Measurements from ENCODE around the gene ZCCHC4.
"Not testable (repeated sequence)": the region's sequence is repeated elsewhere in the genome, so short reads cannot be mapped to it uniquely, and the experiment has no call there.

The ZCCHC4 gene

DNA sequence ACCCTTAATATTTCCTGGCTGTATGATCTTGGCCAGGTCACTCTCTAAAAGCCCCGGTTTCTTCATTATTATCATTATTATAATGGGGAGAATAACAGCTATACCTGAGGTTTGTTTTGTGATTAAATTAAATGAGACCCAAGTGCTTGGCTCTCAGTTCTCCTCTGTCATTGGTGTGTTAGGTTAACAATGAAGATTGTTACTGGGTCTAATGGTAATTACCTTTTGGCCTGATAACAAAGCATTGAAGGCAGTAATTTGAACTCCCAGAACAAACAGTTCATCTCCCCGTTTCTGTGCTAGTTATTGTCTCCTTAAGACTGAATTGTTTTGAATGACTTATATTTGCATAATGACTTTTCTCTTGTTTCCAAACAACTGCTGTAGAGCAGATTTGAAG lies 57.7 kb downstream of the ZCCHC4 start:
- TF ChIP-seq, protein P1, sequence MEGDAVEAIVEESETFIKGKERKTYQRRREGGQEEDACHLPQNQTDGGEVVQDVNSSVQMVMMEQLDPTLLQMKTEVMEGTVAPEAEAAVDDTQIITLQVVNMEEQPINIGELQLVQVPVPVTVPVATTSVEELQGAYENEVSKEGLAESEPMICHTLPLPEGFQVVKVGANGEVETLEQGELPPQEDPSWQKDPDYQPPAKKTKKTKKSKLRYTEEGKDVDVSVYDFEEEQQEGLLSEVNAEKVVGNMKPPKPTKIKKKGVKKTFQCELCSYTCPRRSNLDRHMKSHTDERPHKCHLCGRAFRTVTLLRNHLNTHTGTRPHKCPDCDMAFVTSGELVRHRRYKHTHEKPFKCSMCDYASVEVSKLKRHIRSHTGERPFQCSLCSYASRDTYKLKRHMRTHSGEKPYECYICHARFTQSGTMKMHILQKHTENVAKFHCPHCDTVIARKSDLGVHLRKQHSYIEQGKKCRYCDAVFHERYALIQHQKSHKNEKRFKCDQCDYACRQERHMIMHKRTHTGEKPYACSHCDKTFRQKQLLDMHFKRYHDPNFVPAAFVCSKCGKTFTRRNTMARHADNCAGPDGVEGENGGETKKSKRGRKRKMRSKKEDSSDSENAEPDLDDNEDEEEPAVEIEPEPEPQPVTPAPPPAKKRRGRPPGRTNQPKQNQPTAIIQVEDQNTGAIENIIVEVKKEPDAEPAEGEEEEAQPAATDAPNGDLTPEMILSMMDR (conservative IDR thresholded peaks at IDR 0.05; ENCODE audit: low read depth, low read length) = no peak
- Histone ChIP-seq H4K20me1 (ENCODE audit: insufficient read depth) (no peaks in the 10 kb centered on the region), H3K9ac (no peak overlapping the region), H3K4me2 (no peak overlapping the region), H2AFZ (ENCODE audit: low read depth) (no peak overlapping the region), H3K27me3 (ENCODE audit: insufficient read depth, low read depth) (no peaks in the 10 kb centered on the region), H3K4me3 (IDR thresholded peaks at IDR 0.05; ENCODE audit: insufficient read depth, low read depth, low read length) (no peak overlapping the region), H3K36me3 (ENCODE audit: insufficient read depth) (no peaks in the 10 kb centered on the region), H3K79me2 (ENCODE audit: insufficient read depth, low read depth) (no peaks in the 10 kb centered on the region), H3K27ac (no peak overlapping the region), H3K4me1 (ENCODE audit: low read depth, poor library complexity, severe bottlenecking) (no peaks in the 10 kb centered on the region)

DNA sequence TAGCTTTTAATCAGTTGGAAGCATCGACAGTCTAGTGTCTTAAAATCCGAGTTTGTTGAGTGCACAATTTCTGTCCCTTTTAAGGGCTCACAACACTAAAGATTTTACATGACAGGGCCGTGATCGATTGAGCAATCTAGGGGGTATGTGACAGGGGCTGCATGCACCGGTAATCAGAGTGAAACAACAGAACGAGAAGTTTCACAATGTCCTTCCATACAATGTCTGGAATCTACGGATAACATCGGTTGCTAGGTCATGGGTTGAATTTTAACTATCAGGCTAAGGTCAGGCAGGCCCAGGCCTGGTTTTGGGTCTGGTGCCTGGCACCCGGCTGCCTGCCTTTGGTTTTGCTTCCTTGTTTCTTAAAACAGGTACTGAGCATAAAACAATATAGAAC lies 60.0 kb downstream of the ZCCHC4 start:
- H3K4me3 ChIP-seq (IDR thresholded peaks at IDR 0.05; ENCODE audit: insufficient read depth, low read depth, low read length); H4K20me1 ChIP-seq (ENCODE audit: insufficient read depth); H3K27me3 ChIP-seq (ENCODE audit: insufficient read depth, low read depth); H3K36me3 ChIP-seq (ENCODE audit: insufficient read depth); H3K4me2 ChIP-seq; H3K27ac ChIP-seq; H3K79me2 ChIP-seq (ENCODE audit: insufficient read depth, low read depth); H3K4me1 ChIP-seq (ENCODE audit: low read depth, poor library complexity, severe bottlenecking); H2AFZ ChIP-seq (ENCODE audit: low read depth); H3K9ac ChIP-seq: not testable (repeated sequence)

DNA sequence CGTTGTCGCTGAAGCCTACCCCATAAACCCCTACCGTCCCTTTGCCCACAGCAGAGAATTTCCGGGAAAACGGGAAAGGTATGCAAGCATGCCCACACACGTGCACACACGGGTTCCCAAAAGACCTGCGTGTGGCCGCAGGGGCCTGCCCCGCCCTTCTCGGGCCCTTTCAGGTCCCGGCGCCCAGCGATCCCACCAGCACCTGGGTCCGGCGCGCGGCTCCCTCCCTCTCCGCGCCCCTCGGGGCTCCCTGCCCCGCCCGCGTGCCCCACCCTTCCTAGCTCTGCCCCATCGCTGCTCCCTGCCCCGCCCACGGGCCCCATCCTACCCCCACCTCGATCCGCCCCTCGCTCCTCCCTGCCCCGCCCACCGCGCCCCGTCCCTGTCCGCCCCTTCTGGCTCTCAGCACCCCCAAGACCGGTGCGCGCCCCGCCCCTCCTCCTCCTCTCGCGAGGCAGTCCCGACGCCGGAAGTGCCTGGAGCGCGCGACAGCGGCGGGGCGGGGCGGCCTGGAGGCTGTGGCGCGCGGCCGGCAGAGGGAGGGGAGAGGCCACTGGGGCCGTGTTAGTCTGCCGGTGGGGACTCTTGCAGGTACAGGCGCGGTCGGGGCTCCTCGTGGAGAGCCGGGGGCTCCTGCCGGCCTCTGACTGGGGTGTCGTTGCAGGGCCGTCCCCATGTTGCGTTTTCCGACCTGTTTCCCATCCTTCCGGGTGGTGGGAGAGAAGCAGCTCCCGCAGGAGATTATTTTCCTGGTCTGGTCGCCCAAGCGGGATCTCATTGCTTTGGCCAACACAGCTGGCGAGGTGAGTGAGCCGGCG lies 64.4 kb downstream of the ZCCHC4 start, which contains the start of gene ANAPC4:
TSS of gene ANAPC4 (plus strand) at position 510 of the 818 bp plus-strand sequence. CDS start at position 675, 165 bp downstream.
- Histone ChIP-seq H3K27ac (peak within 1 kb of the TSS; percentile 26; the same call in 1 of the 2 replicates), H3K4me1 (ENCODE audit: low read depth, poor library complexity, severe bottlenecking) (no peaks in the 10 kb centered on the region), H3K36me3 (ENCODE audit: insufficient read depth) (no peaks in the 10 kb centered on the region), H3K4me3 (IDR thresholded peaks at IDR 0.05; ENCODE audit: insufficient read depth, low read depth, low read length) (no peak within 1 kb of the TSS), H2AFZ (ENCODE audit: low read depth) (peak within 1 kb of the TSS; percentile 64), H3K79me2 (ENCODE audit: insufficient read depth, low read depth) (peaks cover 12% of the 10 kb centered on the region; the same call in 1 of the 2 replicates), H4K20me1 (ENCODE audit: insufficient read depth) (no peaks in the 10 kb centered on the region), H3K4me2 (peak within 1 kb of the TSS; percentile 73), H3K9ac (peak within 1 kb of the TSS; percentile 61; the same call in 1 of the 2 replicates), H3K27me3 (ENCODE audit: insufficient read depth, low read depth) (no peaks in the 10 kb centered on the region)
- TF ChIP-seq, protein P1 (conservative IDR thresholded peaks at IDR 0.05; ENCODE audit: low read depth, low read length) = no peak

DNA sequence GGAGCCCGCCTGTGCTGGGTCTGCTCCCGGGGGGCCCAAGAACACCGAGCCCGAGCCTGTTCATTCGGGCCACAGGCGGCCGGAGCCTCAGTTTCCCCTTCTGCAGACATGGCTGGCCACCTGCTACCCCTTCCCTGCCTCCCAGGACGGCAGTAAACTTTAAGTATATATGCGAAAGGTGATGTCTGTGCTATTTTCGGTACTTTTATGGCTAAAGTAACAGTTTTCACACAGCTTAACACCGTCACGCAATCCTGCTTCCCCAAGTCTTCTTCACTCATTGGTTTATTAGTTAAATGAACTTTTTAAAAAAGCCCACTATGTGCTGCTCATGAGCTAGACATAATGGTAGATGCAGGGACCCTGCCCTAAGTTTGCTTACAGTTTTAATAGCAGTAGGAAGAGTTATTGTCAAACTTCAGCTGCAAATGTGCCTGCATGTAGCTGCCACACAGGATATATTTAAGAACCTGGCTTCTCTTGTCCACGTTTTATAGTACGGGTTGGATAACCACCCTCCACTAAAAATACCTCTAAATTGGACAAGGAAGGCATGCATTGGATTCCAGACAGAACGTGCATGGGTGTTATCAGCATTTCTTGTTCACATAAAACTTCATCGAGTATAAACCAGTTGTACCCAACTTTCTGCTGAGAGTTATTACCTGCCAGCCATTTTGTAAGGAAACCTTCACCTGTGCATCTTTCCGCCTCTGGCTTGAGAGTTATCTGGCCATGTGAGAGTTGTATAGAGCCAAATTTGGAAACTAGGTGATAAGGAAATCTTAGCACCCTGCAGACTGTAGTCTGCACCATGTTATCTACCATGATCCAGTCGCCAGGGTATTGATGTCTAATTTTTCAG lies 65.2 kb downstream of the ZCCHC4 start:
- Histone ChIP-seq H3K27ac (peak overlapping the region; percentile 26; the same call in 1 of the 2 replicates), H2AFZ (ENCODE audit: low read depth) (peak overlapping the region; percentile 49), H3K4me2 (peak overlapping the region; percentile 73), H3K4me3 (IDR thresholded peaks at IDR 0.05; ENCODE audit: insufficient read depth, low read depth, low read length) (no peak overlapping the region), H3K9ac (peak overlapping the region; percentile 61; the same call in 1 of the 2 replicates), H3K4me1 (ENCODE audit: low read depth, poor library complexity, severe bottlenecking) (no peaks in the 10 kb centered on the region), H3K79me2 (ENCODE audit: insufficient read depth, low read depth) (peaks cover 12% of the 10 kb centered on the region; the same call in 1 of the 2 replicates), H3K27me3 (ENCODE audit: insufficient read depth, low read depth) (no peaks in the 10 kb centered on the region), H3K36me3 (ENCODE audit: insufficient read depth) (no peaks in the 10 kb centered on the region), H4K20me1 (ENCODE audit: insufficient read depth) (no peaks in the 10 kb centered on the region)
- TF ChIP-seq, protein P1 (conservative IDR thresholded peaks at IDR 0.05; ENCODE audit: low read depth, low read length) = no peak
